Measurements from ENCODE around the gene MAPK10. TPM values are rescaled to one million over a fixed set of nuclear protein-coding genes. Genes with fewer than 3 reads are reported as not detected.

The MAPK10 gene
- total RNA-seq, 2 experiments from 2014 or later: 0.28 to 0.36 TPM

DNA sequence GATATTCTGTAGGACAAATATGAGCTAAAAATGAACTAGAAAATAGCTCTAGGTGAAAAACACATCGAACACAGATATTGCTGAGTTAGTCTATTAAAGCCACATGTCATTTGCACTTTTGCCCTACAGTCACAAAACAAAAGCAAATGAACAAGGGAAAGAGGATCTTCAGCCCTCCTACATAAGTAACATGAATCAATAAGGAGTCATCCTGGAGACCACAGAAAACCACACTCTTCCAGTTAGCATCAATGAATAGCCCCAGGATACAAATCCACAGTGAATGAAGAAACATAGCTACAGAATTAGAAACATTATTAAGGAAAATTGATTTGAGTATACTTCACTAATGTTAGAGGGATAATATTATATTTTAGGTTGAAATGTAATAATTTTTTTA is 311.4 kb downstream of the MAPK10 start:
- ChIA-PET POLR2A (no interaction called here), CTCF (no interaction called here)
- H3K4me3 Mint-ChIP-seq: no peak overlapping the region

DNA sequence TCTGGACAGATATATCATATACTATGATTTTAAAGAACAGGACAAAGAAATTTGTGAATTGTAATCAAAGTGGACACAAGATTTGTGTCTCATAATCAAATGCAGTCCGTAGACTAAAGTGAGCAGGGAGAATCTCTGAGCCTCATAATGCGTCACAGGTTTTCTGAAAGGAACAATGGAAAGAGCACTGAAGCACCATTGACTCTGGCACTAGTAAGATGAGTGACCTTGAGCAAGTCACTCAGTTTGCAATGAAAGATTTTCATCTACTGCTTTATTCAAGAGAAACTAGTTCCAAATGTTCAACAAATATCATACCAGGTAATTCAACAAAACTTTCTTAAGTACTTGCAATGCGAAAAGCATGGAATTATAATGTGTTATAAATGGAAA is 315.3 kb downstream of the MAPK10 start:
- H3K36me3 ChIP-seq (ENCODE audit: insufficient read depth, low read length): no peaks in the 10 kb centered on the region
- no peaks in the 10 kb centered on the region for H3K9me3 ChIP-seq (ENCODE audit: control insufficient read depth in 1 of 2, insufficient read depth in 1 of 2, low read length in 2 of 2)
- no peaks in the 10 kb centered on the region for H3K4me1 Mint-ChIP-seq (ENCODE audit: low read depth)
- H3K4me3 Mint-ChIP-seq: no peak overlapping the region
- intact Hi-C loops (cut with DNase I, micrococcal nuclease): no loop called here
- no peaks in the 10 kb centered on the region for H3K27me3 ChIP-seq (ENCODE audit: control insufficient read depth in 1 of 2, insufficient read depth in 2 of 2, low read length in 2 of 2)
- H3K27ac ChIP-seq (ENCODE audit: low read depth in 1 of 2, low read length in 2 of 2): no peak overlapping the region
- ChIA-PET POLR2A (interaction anchor here (1.0 kb wide), 1 partner anchor 9 kb away, joined by 3 read pairs; no protein-coding TSS in a partner anchor), CTCF (no interaction called here)
- no peak for ATAC-seq (ENCODE audit: poor library complexity)
- no peak overlapping the region for H3K27ac Mint-ChIP-seq
- no peak for DNase-seq
- H3K9me3 Mint-ChIP-seq: no peaks in the 10 kb centered on the region
- no peak for TF ChIP-seq CTCF (IDR thresholded peaks at IDR 0.05)
- no peaks in the 10 kb centered on the region for H3K36me3 Mint-ChIP-seq (ENCODE audit: low read depth)
- H3K4me3 ChIP-seq (ENCODE audit: low read length): no peak overlapping the region
- no peaks in the 10 kb centered on the region for H3K27me3 Mint-ChIP-seq
- H3K4me1 ChIP-seq (ENCODE audit: insufficient read depth, low read length): no peaks in the 10 kb centered on the region

More for the DNA sequence above, 311.4 kb downstream of the MAPK10 start:
- no peak overlapping the region for H3K27ac Mint-ChIP-seq
- no peaks in the 10 kb centered on the region for H3K27me3 ChIP-seq (ENCODE audit: control insufficient read depth in 1 of 2, insufficient read depth in 2 of 2, low read length in 2 of 2)
- H3K27ac ChIP-seq (ENCODE audit: low read depth in 1 of 2, low read length in 2 of 2): no peak overlapping the region
- H3K36me3 Mint-ChIP-seq (ENCODE audit: low read depth): no peaks in the 10 kb centered on the region
- TF ChIP-seq CTCF (IDR thresholded peaks at IDR 0.05): no peak
- H3K4me1 Mint-ChIP-seq (ENCODE audit: low read depth): no peaks in the 10 kb centered on the region
- no peaks in the 10 kb centered on the region for H3K27me3 Mint-ChIP-seq
- no peak for DNase-seq
- no peak overlapping the region for H3K4me3 ChIP-seq (ENCODE audit: low read length)
- no peaks in the 10 kb centered on the region for H3K36me3 ChIP-seq (ENCODE audit: insufficient read depth, low read length)
- intact Hi-C loops (cut with DNase I, micrococcal nuclease): no loop called here
- H3K4me1 ChIP-seq (ENCODE audit: insufficient read depth, low read length): no peaks in the 10 kb centered on the region
- ATAC-seq (ENCODE audit: poor library complexity): no peak
- H3K9me3 ChIP-seq (ENCODE audit: control insufficient read depth in 1 of 2, insufficient read depth in 1 of 2, low read length in 2 of 2): no peaks in the 10 kb centered on the region
- no peaks in the 10 kb centered on the region for H3K9me3 Mint-ChIP-seq

DNA sequence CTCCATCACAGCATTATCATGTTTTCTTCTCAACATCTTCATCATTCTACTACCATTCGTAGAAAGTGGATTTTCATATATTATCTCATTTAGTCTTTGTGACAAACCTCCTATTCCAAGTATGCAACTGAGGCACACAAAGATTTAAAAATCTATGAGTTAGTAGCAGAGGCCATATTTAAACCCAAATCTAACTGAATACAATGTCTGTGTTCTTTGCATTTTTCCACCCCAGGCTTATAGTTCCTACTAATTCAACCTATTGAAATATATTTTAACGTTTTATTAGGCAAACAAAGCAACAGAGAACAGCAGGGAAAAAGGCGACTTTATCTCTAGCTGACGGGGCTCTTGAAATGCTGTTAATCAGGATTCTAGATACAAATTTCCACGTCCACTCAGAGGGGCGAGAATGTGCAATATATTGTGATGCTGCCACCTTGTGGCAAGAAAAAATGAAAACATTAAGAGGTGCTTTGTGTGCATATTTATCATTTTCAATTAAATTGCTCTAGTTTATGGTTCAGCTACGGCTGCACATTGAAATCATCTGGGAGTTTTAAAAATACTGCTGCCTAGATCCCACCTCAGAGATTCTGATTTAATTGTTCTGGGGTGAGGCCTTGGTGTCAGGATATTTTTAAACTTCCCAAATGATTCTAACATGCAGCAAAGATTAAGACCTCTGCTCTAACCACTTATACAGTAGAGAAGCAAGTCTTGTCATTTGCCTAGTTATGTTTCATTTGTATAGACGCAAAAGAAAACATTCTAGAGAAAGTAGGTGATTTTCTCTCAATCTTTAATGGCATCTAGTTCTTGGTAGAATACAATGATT is 315.9 kb downstream of the MAPK10 start:
- H3K36me3 ChIP-seq (ENCODE audit: insufficient read depth, low read length): no peaks in the 10 kb centered on the region
- H3K4me1 ChIP-seq (ENCODE audit: insufficient read depth, low read length): no peaks in the 10 kb centered on the region
- DNase-seq: peak in 3 of 14 experiments; percentile 16 to 32 (median 28)
- Mint-ChIP-seq H3K9me3 (no peaks in the 10 kb centered on the region), H3K27ac (no peak overlapping the region), H3K27me3 (no peaks in the 10 kb centered on the region), H3K4me1 (ENCODE audit: low read depth) (no peaks in the 10 kb centered on the region), H3K4me3 (no peak overlapping the region), H3K36me3 (ENCODE audit: low read depth) (no peaks in the 10 kb centered on the region)
- intact Hi-C loops (cut with DNase I, micrococcal nuclease): no loop called here
- peak; percentile 62 for TF ChIP-seq CTCF (IDR thresholded peaks at IDR 0.05)
- no peaks in the 10 kb centered on the region for H3K27me3 ChIP-seq (ENCODE audit: control insufficient read depth in 1 of 2, insufficient read depth in 2 of 2, low read length in 2 of 2)
- ChIA-PET POLR2A (no interaction called here), CTCF (no interaction called here)
- no peak overlapping the region for H3K4me3 ChIP-seq (ENCODE audit: low read length)
- no peak for ATAC-seq (ENCODE audit: poor library complexity)
- no peaks in the 10 kb centered on the region for H3K9me3 ChIP-seq (ENCODE audit: control insufficient read depth in 1 of 2, insufficient read depth in 1 of 2, low read length in 2 of 2)
- H3K27ac ChIP-seq (ENCODE audit: low read depth in 1 of 2, low read length in 2 of 2): no peak overlapping the region
